H9 (cell line): ENCODE measurements around the gene C16orf74. TPM values are rescaled to one million over a fixed set of nuclear protein-coding genes. Genes with fewer than 3 reads are reported as not detected.

Experiments
- DNase-seq: peaks from one replicate; pipeline ENCODE4 v3.0.0-alpha.2; 2017
- H2AFZ ChIP-seq: one replicate; pipeline ENCODE4 v1.6.1; 2013; ENCODE audit warnings: mild to moderate bottlenecking, low read length, control low read depth, moderate library complexity
- H2AK5ac ChIP-seq: 2 replicates; pipeline ENCODE4 v1.6.1; 2013; ENCODE audit warnings: low read length, control low read depth, mixed read lengths; ENCODE audit not compliant: insufficient read length
- H2BK120ac ChIP-seq: one replicate; pipeline ENCODE4 v1.6.1; 2013; ENCODE audit warnings: low read depth, mild to moderate bottlenecking, low read length, control low read depth, inconsistent platforms; ENCODE audit not compliant: poor library complexity, severe bottlenecking
- H2BK12ac ChIP-seq: 2 replicates; pipeline ENCODE4 v1.6.1; 2013; ENCODE audit warnings: low read length, control low read depth, mixed read lengths, low read depth; ENCODE audit not compliant: insufficient read length
- H2BK15ac ChIP-seq: 2 replicates; pipeline ENCODE4 v1.6.1; 2013; ENCODE audit warnings: low read depth, low read length, control low read depth
- H2BK20ac ChIP-seq: one replicate; pipeline ENCODE4 v1.6.1; 2013; ENCODE audit warnings: low read depth, mild to moderate bottlenecking, low read length, control low read depth, inconsistent platforms; ENCODE audit not compliant: poor library complexity, severe bottlenecking
- H2BK5ac ChIP-seq: 2 replicates; pipeline ENCODE4 v1.6.1; 2013; ENCODE audit warnings: low read length, control low read depth, mixed read lengths; ENCODE audit not compliant: insufficient read length
- H3K14ac ChIP-seq: 2 replicates; pipeline ENCODE4 v1.6.1; 2013; ENCODE audit warnings: low read length, control low read depth; ENCODE audit not compliant: insufficient read depth
- H3K18ac ChIP-seq: 2 replicates; pipeline ENCODE4 v1.6.1; 2013; ENCODE audit warnings: low read depth, mild to moderate bottlenecking, mixed read lengths, low read length, control low read depth; ENCODE audit not compliant: insufficient read length
- H3K23ac ChIP-seq: 2 replicates; pipeline ENCODE4 v1.6.1; 2013; ENCODE audit warnings: low read length, control low read depth, mixed read lengths, low read depth; ENCODE audit not compliant: insufficient read length
- H3K23me2 ChIP-seq: 2 replicates; pipeline ENCODE4 v1.6.1; 2013; ENCODE audit warnings: low read depth, mild to moderate bottlenecking, mixed read lengths, low read length, control low read depth; ENCODE audit not compliant: insufficient read length, poor library complexity, severe bottlenecking
- H3K27ac ChIP-seq: 2 replicates; pipeline ENCODE4 v1.5.1; 2013; ENCODE audit warnings: low read length, control low read depth, mixed read lengths, low read depth; ENCODE audit not compliant: insufficient read length
- H3K27me3 ChIP-seq: 2 replicates; pipeline ENCODE4 v1.6.1; 2013; ENCODE audit warnings: low read length, control low read depth, inconsistent platforms; ENCODE audit not compliant: insufficient read depth
- H3K4ac ChIP-seq: 2 replicates; pipeline ENCODE4 v1.6.1; 2013; ENCODE audit warnings: low read depth, mild to moderate bottlenecking, control low read depth, inconsistent platforms, low read length, moderate library complexity
- H3K4me1 ChIP-seq: 2 replicates; pipeline ENCODE4 v1.6.1; 2013; ENCODE audit warnings: low read length, control low read depth, inconsistent platforms; ENCODE audit not compliant: insufficient read depth
- H3K4me2 ChIP-seq: 2 replicates; pipeline ENCODE4 v1.6.1; 2013; ENCODE audit warnings: low read length, control low read depth, mixed read lengths; ENCODE audit not compliant: insufficient read length, insufficient read depth
- H3K56ac ChIP-seq: 2 replicates; pipeline ENCODE4 v1.6.1; 2013; ENCODE audit warnings: low read depth, mild to moderate bottlenecking, mixed read lengths, low read length, control low read depth; ENCODE audit not compliant: insufficient read length
- H3K79me1 ChIP-seq: 2 replicates; pipeline ENCODE4 v1.6.1; 2013; ENCODE audit warnings: low read depth, mild to moderate bottlenecking, moderate library complexity, low read length, control low read depth, inconsistent platforms; ENCODE audit not compliant: insufficient read depth, poor library complexity, severe bottlenecking
- H3K79me2 ChIP-seq: 2 replicates; pipeline ENCODE4 v1.6.1; 2013; ENCODE audit warnings: low read length, control low read depth, inconsistent platforms; ENCODE audit not compliant: insufficient read depth
- H3K9ac ChIP-seq: 2 replicates; pipeline ENCODE4 v1.6.1; 2013; ENCODE audit warnings: low read length, control low read depth, mixed read lengths; ENCODE audit not compliant: insufficient read length; ENCODE audit errors: extremely low read depth
- H3K9me3 ChIP-seq: one replicate; pipeline ENCODE4 v1.6.1; 2013; ENCODE audit warnings: low read depth, low read length, inconsistent platforms; ENCODE audit not compliant: control insufficient read depth
- H3T11ph ChIP-seq: one replicate; pipeline ENCODE4 v1.6.1; 2013; ENCODE audit warnings: mild to moderate bottlenecking, low read length, control low read depth, inconsistent platforms
- H4K20me1 ChIP-seq: one replicate; pipeline ENCODE4 v1.6.1; 2013; ENCODE audit not compliant: control insufficient read depth, insufficient read length, insufficient read depth
- H4K5ac ChIP-seq: 2 replicates; pipeline ENCODE4 v1.6.1; 2013; ENCODE audit warnings: low read depth, mild to moderate bottlenecking, mixed read lengths, low read length, control low read depth; ENCODE audit not compliant: insufficient read length
- H4K8ac ChIP-seq: replicated peaks from 2 replicates; pipeline ENCODE4 v1.6.1; 2013; ENCODE audit warnings: low read length, control low read depth, mixed read lengths, low read depth; ENCODE audit not compliant: insufficient read length
- H4K91ac ChIP-seq: 2 replicates; pipeline ENCODE4 v1.6.1; 2013; ENCODE audit warnings: low read depth, mild to moderate bottlenecking, moderate library complexity, mixed read lengths, low read length, control low read depth; ENCODE audit not compliant: insufficient read length
- H3K27ac Mint-ChIP-seq, 3 experiments: 2 replicates in 2 of 3; 3 replicates in 1 of 3; pipeline ENCODE4 v1.8.0; 2020 to 2021; ENCODE audit warnings: mixed read lengths in 3 of 3, mild to moderate bottlenecking in 1 of 3, moderate library complexity in 1 of 3
- H3K27me3 Mint-ChIP-seq: 2 replicates; pipeline ENCODE4 v1.8.0; 2021; ENCODE audit warnings: low read depth, mild to moderate bottlenecking, moderate library complexity, mixed read lengths
- H3K36me3 Mint-ChIP-seq, 3 experiments: 2 replicates in 2 of 3; 3 replicates in 1 of 3; pipeline ENCODE4 v1.8.0; 2020 to 2021; ENCODE audit warnings: low read depth in 3 of 3, mixed read lengths in 3 of 3; ENCODE audit not compliant: insufficient read depth in 1 of 3
- H3K4me1 Mint-ChIP-seq, 2 experiments: 2 replicates each; pipeline ENCODE4 v1.8.0; 2020; ENCODE audit warnings: mixed read lengths in 2 of 2
- H3K4me3 Mint-ChIP-seq, 2 experiments: 2 replicates in 1 of 2; 3 replicates in 1 of 2; pipeline ENCODE4 v1.8.0; 2020 to 2021; ENCODE audit warnings: mild to moderate bottlenecking in 2 of 2, mixed read lengths in 2 of 2, moderate library complexity in 1 of 2
- H3K9me3 Mint-ChIP-seq, 2 experiments: 2 replicates in 1 of 2; 3 replicates in 1 of 2; pipeline ENCODE4 v1.8.0; 2020; ENCODE audit warnings: mild to moderate bottlenecking in 2 of 2, mixed read lengths in 2 of 2, moderate library complexity in 1 of 2
- WGBS: extraction: QIAGEN DNeasy Blood & Tissue Kit; methylation state at CpG from one replicate; pipeline ENCODE4 v1.1.7; 2013; ENCODE audit warnings: missing lambda C conversion rate, low lambda C conversion rate, mixed read lengths; ENCODE audit not compliant: insufficient read length; ENCODE audit errors: extremely low coverage; 5-methylcytosine and 5-hydroxymethylcytosine counted together
- total RNA-seq: library from RNA; stranded (reverse); gene quantifications from 2 replicates; pipeline ENCODE4 v1.2.1, GENCODE V29; 2021
- TF ChIP-seq, protein P1 (sequence below): fragments of 200-600 bp; sonication (generic); conservative IDR thresholded peaks from 3 replicates; pipeline ENCODE4 v1.8.0; 2021; ENCODE audit warnings: antibody characterized with exemption, mild to moderate bottlenecking

Gene C16orf74
- total RNA-seq, 1 experiment from 2014 or later = 5.6 TPM

DNA sequence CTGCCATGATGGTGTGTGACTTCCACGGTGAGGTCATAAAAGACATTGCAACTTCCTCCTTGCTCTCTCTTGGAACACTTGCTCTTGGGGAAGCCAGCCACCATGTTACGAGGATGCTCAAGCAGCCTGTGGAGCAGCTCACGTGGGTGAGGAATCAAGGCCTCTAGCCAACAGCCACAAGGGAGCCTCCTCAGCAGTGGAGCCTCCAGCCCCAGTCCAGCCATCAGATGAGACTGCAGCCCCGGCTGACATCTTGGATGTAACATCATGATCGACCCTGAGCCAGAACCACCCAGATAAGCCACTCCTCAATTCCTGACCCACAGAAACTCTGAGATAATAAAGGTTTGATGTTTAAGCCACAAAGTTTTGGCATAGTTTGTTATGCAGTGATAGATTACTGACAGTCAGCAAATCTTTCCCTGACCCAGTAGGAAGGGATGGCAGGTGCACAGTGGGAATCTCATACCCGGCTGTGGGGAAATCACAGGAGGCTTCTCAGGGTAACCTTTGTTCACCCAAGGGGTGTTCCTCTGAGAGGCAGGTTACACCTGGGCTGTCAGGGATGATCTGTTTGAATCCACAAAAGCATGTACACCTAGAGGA, 38.8 kb downstream of the C16orf74 start:
- no peak for DNase-seq
- WGBS = no CpG with 5 or more reads among the region's 6 CpGs
- Histone ChIP-seq H4K20me1 (no peaks in the 10 kb centered on the region), H4K5ac (no peak overlapping the region), H3T11ph (no peak overlapping the region), H4K91ac (no peak overlapping the region), H3K79me1 (no peaks in the 10 kb centered on the region), H3K56ac (no peak overlapping the region), H3K4me2 (no peak overlapping the region), H3K9ac (no peak overlapping the region), H4K8ac (no peak overlapping the region), H3K4me1 (peaks cover 3% of the 10 kb centered on the region; the same call in 1 of the 2 replicates), H3K4ac (no peak overlapping the region), H2AFZ (no peak overlapping the region), H3K9me3 (peaks cover 7% of the 10 kb centered on the region), H3K23ac (no peak overlapping the region), H3K79me2 (no peaks in the 10 kb centered on the region), H2BK20ac (no peak overlapping the region), H3K27me3 (peaks cover 3% of the 10 kb centered on the region; the same call in 1 of the 2 replicates), H2BK120ac (no peak overlapping the region), H2BK12ac (no peak overlapping the region), H3K23me2 (peaks cover 9% of the 10 kb centered on the region), H2BK15ac (no peak overlapping the region), H3K14ac (no peak overlapping the region), H3K18ac (no peak overlapping the region), H2BK5ac (no peak overlapping the region), H3K27ac (no peak overlapping the region), H2AK5ac (no peak overlapping the region)
- Mint-ChIP-seq H3K9me3 (peaks cover 5 to 8% of the 10 kb centered on the region in 2 experiments), H3K4me1 (peaks cover 27 to 38% of the 10 kb centered on the region in 2 experiments), H3K27ac (no peak overlapping the region), H3K4me3 (no peak overlapping the region), H3K36me3 (peaks cover 6 to 13% (median 10%) of the 10 kb centered on the region in 3 experiments; a peak in 5 of 7 replicates), H3K27me3 (peaks cover 23% of the 10 kb centered on the region)
- TF ChIP-seq, protein P1, sequence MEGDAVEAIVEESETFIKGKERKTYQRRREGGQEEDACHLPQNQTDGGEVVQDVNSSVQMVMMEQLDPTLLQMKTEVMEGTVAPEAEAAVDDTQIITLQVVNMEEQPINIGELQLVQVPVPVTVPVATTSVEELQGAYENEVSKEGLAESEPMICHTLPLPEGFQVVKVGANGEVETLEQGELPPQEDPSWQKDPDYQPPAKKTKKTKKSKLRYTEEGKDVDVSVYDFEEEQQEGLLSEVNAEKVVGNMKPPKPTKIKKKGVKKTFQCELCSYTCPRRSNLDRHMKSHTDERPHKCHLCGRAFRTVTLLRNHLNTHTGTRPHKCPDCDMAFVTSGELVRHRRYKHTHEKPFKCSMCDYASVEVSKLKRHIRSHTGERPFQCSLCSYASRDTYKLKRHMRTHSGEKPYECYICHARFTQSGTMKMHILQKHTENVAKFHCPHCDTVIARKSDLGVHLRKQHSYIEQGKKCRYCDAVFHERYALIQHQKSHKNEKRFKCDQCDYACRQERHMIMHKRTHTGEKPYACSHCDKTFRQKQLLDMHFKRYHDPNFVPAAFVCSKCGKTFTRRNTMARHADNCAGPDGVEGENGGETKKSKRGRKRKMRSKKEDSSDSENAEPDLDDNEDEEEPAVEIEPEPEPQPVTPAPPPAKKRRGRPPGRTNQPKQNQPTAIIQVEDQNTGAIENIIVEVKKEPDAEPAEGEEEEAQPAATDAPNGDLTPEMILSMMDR = no peak
